GM21528 (cell line): Measurements from ENCODE around the gene COMTD1.

Source experiments
- ATAC-seq: cut with Tn5 transposase; IDR thresholded peaks from one replicate; pipeline ENCODE4 v1.9.1; 2021; ENCODE audit warnings: mild to moderate bottlenecking, moderate library complexity; ENCODE audit not compliant: unreplicated experiment, low FRiP score

The COMTD1 gene

DNA sequence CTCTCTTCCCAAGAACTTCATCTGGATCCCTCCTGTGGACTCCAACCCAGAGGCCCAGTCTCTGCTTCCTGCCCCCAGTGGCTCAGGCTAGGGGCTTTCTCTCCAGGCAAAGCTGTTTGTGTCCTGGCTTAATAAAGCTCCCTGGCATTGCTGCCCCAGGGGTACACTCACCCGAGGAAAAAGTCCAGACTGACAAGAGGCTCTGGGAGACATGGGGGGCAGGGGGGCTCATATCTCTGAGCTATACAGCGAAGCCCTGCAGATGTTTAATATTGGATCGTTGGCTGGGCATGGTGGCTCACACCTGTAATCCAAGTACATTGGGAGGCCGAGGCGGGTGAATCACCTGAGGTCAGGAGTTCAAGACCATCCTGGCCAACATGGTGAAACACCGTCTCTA lies 10.7 kb upstream of the COMTD1 start:
- no peak for ATAC-seq

DNA sequence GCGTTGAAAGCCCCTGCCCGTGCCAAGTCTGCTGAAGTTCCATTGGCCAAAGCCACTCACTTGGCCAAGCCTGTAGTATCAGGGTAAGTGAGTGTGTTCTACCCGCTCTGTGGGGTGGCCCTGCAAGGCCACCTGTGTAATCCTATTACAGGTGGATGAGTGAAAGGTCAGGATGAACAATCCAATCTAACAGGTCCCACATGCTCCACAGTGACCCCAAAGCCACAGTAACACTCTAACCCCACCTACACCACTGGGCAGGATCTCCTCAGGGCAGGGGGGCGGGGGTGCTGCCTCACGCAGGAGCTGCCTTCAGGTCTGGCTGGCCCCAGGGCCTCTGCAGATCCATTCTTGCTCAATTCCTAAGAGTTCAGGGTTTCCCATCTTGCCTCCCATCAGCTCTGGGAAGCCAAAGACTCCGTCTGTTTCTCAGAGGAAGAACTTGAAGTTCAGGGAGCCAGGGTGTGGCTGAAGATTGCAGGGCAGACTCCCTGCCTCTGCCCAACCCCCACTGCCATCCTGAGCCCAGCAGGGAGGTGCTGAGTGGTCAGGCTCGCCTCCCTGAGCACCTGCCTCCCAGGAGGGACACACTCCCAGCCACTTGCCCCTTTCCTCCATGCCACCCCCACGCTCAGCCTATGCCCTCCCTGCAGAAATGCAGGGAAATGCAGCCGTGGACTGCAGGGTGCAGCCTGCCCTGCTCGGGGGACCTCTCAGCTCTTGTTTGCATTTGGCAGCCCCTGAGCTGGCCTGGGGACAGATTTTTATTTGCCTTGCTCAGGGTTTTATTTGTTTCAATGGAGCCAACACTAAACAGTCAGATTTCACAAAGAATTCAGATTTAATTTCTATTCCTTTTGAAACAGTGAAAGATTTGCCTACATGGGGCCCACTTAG lies 9.8 kb upstream of the COMTD1 start:
- no peak for ATAC-seq

DNA sequence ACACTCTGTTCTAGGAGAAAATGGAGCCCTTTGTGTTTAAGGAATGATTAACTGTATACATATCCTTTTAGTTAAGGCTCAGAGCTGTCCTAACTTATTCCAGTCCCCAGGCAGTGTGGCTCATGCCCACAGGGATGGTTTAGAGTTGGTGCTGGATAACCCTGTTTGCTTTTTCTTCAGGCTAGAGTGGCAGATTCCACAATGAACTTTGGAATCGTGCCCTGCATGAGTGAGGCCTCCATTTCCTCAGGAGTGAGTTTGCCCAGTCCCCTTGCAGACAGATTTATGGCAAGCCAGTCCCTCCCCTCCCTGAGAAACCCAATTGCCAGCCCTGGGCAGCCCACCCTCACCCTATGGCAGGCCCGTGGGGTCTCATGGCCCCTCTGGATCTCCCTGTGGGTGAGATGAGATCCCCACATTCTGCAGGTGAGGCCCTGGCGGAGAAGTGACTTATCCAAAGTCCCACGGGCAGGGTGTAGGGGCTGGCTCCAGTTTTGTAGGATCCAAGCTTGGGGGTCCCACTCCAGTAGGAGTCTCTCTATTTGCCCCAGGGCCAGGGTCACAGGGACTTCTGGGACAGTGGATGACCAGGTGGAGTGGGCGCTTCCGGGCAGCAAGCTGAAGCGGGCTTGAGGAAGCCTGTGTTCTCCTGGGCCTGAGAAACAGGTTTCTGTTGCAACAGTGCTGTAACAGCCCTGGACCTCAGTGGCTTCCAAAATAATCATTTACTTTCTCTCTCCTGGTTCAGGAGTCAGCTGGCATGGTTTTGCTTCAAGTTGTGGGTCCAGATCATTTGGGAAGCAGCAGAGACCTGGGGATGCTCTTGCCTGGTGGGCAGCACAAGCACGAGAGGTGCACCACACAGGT lies 9.0 kb upstream of the COMTD1 start:
- no peak for ATAC-seq

DNA sequence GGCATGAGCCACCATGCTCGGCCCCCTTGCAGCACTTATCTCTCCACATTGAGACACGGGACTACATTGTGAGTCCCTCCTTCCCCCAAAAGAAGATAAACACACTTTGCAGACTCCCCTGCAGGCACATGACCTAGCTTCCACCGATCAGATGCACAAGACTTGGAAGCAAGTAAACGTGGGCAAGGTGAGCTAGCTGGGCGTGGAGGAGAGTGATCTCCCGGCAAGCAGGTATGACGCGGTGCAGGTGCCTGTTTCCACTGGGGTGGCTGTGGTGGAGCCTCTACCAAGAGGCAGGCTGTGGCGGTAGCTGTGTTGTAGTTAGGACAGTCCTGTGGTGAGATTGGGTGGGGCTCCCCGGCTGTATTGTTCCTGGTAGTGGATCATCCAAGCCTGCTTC lies 7.7 kb upstream of the COMTD1 start:
- no peak for ATAC-seq

DNA sequence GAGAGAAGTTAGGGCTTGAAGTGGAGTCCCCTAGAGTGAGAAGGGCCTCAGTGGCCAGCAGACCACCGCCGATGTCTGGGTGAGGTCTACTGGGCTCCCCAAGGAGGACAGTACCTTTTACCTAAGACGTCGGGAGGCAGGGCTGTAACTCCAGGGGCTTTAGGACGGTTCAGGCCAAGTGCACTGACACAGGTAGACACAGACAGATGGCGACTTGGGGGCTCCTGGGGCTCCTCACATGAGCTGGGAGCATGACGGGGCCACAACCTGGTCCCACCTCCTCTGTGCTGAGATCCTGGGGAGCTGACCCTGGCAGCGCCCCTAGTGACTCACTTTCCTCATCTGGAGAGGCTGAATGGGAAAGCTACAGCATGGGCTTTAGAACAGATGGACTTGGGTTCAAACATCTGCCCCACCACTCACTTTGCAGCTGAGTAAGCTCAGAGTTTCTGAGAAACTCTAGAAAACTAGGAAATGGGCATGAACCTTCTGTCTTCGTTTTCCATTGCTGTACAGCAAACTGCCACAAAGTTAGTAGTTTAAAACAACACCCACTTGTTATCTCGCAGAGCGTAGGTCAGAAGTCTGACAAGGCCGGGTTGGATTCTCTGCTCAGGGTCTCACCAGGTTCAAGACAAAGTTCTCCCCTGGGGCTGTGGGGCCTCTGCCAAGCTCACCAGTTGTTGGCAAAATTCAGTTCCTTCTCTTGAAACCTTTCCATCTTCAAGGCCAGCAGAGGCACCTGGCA lies 4.7 kb upstream of the COMTD1 start:
- ATAC-seq, result no peak

DNA sequence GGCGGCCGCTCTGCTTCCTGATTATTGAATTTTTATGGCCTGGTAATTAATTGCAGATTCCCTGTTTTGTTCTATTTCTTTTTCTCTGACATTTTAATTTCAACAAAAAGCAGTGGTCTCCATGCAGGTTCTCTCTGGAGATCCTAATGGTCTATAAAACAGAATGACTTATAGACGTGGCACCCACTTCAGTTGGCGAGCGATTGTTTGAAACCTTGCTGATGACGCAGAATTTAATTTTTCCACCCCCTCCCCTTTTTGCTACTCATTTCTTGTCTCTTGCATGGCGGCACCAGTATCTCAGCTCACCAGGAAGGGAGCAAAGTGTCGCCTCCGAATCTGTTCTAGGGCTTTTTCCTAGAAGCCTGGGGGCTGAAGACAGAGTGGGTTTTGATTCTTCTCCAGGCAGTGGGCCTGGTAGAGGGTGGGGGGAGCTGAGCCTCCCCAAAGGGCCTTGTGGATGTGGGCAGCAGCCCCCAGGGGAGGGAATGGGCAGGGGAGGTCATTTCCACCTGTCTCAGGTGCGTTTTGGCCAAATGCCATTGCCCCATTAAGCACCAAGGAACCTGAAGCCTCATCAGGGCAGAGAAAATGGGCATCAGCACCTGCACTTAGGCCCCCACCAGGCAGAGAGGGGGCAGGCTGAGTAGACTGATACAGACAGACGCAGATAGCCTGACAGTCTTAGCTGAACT lies 3.5 kb upstream of the COMTD1 start:
- ATAC-seq, result no peak

DNA sequence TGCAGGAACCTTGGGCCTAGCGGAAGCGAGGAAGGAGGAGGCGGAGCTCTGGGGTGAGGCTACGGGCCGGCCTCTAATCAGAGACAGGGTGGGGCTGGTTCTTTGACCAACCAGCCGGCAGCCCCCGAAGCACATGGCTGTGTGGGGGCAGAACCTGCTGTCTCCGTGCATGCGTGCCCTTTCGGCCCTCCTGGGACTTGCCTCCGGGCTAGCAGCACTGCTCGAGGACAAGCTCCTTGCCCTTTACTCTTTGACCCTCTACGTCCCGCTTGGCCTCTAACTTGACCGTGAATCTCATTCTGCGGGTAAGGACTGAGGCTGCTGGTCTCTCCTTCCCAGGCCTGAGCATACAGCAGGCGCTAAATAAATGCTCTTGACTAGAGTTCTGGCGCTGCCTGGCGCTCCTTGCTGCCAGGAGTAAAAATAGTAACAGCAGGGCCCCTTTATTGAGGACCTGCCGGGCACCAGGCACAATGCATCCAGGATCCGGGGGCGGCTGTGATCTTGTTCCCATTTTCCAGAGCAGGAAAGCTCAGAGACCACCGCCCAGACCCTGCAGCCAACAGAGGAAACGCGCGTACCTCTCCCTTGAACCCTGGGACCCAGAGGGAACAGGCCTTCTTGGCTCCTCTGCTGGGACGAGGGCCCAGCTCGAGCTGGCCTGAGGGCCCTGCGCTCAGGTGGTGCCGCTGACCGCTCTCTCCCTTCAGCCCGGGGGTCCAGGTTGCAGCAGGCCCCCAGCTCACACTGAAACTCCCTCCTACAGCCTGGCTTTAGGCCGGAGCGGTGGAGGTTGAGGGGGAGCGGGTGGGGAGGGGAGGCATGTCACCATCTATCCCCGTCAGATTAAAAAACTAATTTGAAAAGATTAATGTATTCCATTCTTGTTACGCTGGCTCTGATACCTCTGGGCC lies 2.7 kb upstream of the COMTD1 start:
- ATAC-seq, result no peak

DNA sequence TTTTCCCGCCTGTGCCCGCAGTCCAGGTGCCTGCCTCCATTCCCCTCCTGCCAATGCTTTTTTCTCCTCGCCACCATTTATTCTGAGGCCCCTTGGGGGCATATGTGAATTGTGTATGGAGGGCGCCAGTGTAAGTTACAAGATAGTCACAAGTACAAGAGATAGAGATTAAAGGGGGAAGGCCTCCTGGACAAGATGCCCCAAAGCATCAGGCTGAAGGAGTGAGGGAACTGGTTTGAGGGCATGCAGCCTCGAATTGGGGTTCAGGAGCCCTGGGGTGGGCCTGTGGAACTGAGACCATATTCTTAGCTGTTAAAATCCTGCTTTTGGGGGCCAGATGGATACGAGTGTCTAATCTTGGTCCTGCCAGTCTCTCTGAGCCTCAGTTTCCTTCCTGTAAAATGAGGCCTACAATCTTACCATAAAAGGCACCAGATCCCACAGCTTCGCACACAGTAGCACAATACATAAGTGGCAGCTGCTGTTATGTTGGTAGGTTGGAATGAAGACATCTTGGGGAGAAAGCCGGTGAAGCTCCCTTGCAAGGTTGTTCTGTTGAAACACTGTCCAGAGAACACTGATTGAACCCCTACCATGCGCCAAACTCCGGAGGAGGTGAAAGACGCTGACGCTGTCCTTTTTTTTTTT lies 545 bp upstream of the COMTD1 start:
- ATAC-seq, result no peak

DNA sequence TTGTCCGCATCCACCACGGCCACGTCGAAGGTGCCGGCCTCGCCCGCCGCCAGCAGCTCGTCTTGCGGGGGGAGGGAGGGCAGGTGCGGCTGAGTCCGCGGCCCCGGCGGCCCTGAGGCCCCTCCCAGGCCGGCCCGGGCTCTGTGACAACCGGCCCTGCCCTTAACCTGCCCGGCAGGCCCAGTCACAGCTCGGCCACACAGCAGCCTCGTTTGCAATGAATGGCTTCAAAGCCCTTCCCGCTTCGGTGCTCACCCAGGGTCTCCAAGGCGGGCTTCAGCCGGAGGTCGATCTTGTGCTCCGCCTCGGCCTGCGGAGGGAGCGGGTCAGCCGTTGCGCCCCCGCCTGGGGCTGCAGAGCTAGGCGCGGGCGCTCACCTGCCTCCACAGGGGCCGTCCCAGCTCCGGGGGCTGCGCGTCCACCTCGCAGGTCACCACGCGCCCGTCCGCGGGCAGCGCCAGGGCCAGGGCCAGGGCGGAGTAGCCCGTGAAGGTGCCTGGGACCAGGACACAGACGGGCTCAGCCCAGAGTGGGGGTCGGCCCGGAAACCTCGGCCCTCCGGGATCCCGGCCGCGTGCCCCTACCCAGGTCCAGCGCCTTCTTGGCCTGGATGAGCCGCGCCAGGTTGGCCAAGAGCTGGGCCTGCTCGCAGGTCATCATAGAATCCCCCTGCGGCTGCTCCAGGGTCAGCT lies 928 bp downstream of the COMTD1 start:
- peak; percentile 5 for ATAC-seq

DNA sequence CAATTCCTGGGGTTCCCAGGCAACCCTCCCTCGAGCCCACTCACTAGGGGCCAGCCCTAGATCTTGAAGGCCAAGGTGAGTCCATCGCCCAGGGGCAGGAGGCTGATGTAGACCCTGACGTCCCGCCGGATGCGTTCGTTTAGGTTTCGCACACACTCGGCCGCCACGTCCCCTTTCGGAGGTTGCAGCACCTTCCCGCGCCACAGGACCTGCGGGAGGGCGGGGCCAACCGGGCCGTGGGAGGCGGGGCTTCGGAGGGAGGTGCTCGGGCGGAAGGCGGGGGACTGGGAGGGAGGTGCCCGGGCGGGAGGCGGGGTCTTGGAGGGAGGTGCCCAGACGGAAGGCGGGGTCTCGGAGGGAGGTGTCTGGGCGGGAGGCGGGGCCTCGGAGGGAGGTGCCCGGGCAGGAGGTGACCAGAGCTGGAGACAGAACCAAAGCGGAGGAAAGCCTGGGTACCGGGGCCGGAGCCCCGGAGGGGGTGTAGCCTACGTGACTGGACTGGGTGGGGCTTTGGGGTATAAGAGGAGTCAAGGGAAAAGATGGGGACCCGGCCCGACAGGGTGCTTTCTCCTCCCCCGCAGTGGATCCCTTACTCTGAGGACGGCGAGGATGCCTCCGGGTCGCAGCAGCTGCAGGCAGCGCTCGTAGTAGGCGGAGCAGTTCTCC lies 1.6 kb downstream of the COMTD1 start:
- ATAC-seq, result peak; percentile 48

DNA sequence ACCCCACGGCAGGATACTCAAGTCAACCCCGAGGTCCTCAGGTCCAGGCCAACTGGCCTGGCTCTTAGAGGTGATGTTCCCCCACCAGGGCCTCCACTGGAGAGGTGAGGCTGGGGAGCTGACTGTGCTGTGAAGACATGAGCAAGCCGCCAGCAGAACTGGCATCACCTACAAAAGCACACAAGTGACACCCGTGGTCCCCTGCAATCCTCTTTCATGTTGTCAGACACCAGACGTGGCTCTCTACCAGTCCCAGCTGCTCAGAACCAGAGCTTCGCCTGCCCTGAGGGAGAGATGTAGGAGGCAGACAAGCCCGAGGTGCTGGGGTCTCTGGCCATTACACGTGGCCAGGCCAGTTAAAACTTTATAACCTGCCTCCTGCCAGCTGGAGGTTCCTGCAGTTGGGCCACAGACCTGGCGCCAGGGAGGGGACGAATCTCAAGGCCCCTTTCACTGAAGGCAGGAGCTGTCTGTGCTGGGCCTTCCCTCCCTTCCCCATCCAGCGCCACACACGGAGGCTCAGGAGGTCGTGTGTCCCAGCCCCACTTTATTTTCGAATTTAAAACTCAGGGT lies 2.2 kb downstream of the COMTD1 start:
- no peak for ATAC-seq

DNA sequence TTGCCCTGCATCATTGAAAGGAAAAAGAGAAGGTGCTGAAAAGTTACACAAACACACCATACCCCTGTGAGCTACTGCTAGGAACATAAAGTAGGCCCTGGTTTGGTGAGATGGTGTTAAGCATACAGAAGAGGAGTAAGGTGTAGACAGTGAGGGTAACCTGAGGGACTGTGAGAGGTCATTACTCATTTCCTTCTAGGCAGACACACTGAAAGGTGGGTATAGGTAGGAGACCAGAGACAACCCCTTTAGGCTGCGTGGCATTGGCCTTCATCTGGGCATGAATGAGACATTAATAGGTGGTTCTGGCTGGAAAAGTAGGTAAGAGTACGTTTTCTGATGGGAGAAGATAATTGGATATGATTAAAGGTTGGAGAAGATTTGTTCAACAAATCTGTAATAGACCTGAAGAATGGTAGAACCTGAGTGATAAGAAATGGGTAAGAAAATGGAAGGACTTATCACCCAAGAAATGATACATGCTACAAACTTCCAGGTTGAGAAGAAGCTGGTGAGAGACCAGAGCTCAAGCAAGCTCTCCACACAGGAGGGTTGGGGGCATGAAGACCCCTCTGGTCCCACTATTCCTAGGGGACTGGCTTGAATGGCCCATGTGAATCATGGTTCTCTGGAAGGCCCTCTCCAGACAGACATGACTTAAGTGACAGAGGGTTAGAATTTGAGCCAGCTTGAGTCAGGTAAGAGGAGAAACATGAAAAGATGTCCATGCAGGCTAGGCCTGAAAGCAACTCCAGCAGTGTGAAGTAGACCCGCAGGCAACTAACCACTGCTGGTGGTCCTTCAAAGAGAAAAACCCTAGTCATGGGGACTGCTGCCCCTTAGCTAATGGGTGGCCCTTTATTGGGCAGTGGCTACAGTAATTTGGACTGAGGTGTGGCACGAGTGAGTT lies 3.8 kb downstream of the COMTD1 start:
- no peak for ATAC-seq

DNA sequence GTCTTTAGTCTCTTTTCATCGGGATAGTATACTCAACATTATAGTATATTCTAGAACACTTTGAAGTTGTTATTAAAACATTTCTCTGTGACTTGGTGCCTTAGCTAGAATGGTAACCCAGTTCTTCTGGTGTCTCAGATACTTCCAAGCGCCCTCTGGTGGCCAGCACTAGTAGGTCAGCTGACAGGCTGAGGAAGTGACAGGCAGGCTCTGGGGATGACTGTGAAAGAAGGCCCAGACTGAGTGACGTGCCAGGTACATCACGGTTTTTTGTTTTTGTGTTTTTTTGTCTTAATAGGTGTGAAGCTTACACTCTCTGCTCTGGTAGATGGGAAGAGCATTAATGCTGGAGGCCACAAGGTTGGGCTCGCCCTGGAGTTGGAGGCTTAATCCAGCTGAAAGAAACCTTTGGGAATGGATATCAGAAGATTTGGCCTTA lies 5.1 kb downstream of the COMTD1 start:
- peak; percentile 36 for ATAC-seq

DNA sequence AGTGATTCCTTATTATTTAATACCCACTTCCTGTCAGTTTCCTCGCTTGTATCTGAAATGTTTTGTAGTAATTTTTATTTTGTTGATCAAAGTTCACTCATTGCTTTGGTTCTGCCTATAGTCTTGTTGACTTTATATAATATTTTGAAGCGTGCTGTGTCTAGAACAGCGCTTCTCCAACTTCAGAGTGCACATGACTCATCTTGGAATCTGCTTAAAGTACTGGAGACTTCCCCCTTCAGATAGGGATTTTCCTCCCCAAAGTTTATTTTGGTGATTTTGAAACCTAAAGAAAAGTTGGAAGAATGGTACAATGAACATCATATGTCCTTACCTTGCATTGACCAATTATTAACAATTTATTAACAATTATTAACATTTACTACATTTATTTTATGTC lies 5.8 kb downstream of the COMTD1 start:
- ATAC-seq, result no peak

DNA sequence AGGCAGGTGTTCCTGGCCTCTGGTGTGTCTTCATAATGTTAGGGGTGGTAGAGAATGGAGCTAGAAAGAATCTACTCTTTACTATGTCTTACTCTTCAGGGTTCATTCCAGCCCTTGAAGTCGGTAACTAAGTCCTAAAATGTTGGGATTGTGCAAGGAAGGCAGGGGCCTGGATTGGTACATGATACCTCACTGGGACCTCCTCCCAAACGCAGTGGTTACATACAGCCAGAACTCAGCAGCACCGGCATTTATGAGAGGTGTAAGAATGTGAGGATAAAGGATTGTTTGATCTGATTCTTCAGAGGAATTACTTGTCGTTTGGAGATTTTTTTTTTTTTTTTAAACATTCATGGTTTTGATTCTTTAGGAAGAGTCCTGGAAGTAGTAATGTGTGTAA lies 6.9 kb downstream of the COMTD1 start:
- no peak for ATAC-seq

DNA sequence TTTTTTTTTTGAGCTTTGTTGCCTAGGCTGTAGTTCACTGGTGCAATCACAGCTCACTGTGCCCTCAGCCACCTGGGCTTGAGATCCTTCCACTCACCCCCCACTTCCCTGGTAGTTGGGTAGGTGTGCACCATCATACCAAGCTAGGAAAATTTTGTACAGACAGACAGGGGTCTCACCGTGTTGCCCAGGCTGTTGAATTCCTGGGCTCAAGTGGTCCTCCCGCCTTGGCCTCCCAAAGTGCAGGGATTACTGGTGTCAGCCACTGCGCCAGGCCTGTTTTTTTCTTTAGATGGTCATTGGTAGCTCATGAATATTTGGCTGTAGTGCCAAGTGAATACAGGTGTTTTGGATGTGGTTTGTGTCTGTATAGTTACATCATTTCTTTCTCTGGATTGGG lies 7.5 kb downstream of the COMTD1 start:
- ATAC-seq, result no peak
